Glutamatergic neuron (in vitro differentiated cells): Measurements from ENCODE around the gene MAML2. TPM values are rescaled to one million over a fixed set of nuclear protein-coding genes. Genes with fewer than 3 reads are reported as not detected.

Experiments
- DNase-seq: peaks from one replicate; pipeline ENCODE4 v3.0.0; 2022
- H3K27ac Mint-ChIP-seq: one replicate; pipeline ENCODE4 v1.8.0; 2020; ENCODE audit warnings: mild to moderate bottlenecking, mixed read lengths, inconsistent platforms; ENCODE audit not compliant: unreplicated experiment
- H3K27me3 Mint-ChIP-seq: one replicate; pipeline ENCODE4 v1.8.0; 2020; ENCODE audit warnings: mild to moderate bottlenecking, moderate library complexity, mixed read lengths, inconsistent platforms; ENCODE audit not compliant: unreplicated experiment
- H3K36me3 Mint-ChIP-seq: one replicate; pipeline ENCODE4 v1.8.0; 2020; ENCODE audit warnings: mild to moderate bottlenecking, mixed read lengths, inconsistent platforms; ENCODE audit not compliant: unreplicated experiment
- H3K4me1 Mint-ChIP-seq: one replicate; pipeline ENCODE4 v1.8.0; 2020; ENCODE audit warnings: mild to moderate bottlenecking, low read depth, mixed read lengths, inconsistent platforms; ENCODE audit not compliant: unreplicated experiment
- H3K4me3 Mint-ChIP-seq: one replicate; pipeline ENCODE4 v1.8.0; 2020; ENCODE audit warnings: mild to moderate bottlenecking, mixed read lengths, inconsistent platforms; ENCODE audit not compliant: unreplicated experiment
- H3K9me3 Mint-ChIP-seq: one replicate; pipeline ENCODE4 v1.8.0; 2020; ENCODE audit warnings: mild to moderate bottlenecking, moderate library complexity, mixed read lengths, inconsistent platforms; ENCODE audit not compliant: unreplicated experiment
- total RNA-seq: library from RNA; stranded (reverse); fragmentation: NEBNext Ultra II Directional; extraction: Animal tissue kit (Norgen Biotek cat#: 25700); gene quantifications from one replicate; pipeline ENCODE4 v1.2.1, GENCODE V29; 2021; ENCODE audit not compliant: unreplicated experiment
- TF ChIP-seq, protein P1 (sequence below): fragments of 200-600 bp; sonication (generic); IDR thresholded peaks from one replicate; pipeline ENCODE4 v1.5.0; 2021; ENCODE audit not compliant: partially characterized antibody, unreplicated experiment

MAML2 gene
- total RNA-seq, 1 donor from 2014 or later = 2.1 TPM

DNA sequence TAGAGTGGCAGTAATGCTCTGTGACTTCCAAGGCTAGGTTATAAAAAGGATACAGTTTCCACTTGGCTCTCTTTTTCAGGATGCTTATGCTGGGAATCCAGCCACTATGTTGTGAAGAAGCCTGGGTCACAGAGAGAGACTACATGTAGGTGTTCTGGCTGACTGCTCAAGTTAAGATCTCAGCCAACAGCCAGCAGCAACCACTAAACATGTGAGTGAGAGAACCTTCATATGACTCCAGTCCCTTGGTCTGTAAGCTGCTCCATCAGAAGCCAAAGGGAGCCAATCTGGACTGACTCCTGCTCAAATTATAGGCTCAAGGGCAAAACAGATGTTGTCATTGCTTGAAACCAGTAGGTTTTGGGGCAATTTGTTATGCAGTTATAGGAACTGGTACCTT, 162.7 kb downstream of the MAML2 start:
- H3K4me3 Mint-ChIP-seq = no peak overlapping the region
- TF ChIP-seq, protein P1, sequence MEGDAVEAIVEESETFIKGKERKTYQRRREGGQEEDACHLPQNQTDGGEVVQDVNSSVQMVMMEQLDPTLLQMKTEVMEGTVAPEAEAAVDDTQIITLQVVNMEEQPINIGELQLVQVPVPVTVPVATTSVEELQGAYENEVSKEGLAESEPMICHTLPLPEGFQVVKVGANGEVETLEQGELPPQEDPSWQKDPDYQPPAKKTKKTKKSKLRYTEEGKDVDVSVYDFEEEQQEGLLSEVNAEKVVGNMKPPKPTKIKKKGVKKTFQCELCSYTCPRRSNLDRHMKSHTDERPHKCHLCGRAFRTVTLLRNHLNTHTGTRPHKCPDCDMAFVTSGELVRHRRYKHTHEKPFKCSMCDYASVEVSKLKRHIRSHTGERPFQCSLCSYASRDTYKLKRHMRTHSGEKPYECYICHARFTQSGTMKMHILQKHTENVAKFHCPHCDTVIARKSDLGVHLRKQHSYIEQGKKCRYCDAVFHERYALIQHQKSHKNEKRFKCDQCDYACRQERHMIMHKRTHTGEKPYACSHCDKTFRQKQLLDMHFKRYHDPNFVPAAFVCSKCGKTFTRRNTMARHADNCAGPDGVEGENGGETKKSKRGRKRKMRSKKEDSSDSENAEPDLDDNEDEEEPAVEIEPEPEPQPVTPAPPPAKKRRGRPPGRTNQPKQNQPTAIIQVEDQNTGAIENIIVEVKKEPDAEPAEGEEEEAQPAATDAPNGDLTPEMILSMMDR = no peak
- DNase-seq = no peak
- H3K4me1 Mint-ChIP-seq = peaks cover 11% of the 10 kb centered on the region
- no peak overlapping the region for H3K27ac Mint-ChIP-seq
- H3K9me3 Mint-ChIP-seq = no peaks in the 10 kb centered on the region
- H3K27me3 Mint-ChIP-seq = peaks cover 3% of the 10 kb centered on the region
- H3K36me3 Mint-ChIP-seq = no peaks in the 10 kb centered on the region

DNA sequence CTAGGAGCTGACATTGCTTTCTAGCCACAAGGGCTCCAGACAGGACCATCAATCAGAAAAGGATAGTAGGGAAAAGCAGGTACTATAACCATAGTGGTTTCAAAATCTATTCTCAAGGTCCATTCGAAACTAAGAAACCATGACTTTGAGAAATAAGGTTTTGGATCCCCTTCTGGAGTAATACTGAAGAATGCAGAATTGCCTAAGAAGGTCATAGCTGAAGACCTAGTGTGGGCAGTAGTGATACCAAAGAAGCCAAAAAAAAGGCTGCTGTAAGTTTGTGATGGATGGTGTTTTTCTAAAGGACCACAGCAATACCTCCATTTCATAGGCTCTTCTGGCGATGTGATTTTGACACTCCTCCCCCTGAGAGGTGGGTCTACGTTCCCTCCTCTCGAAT, 163.1 kb downstream of the MAML2 start:
- H3K36me3 Mint-ChIP-seq = no peaks in the 10 kb centered on the region
- TF ChIP-seq, protein P1 = no peak
- no peak overlapping the region for H3K4me3 Mint-ChIP-seq
- no peaks in the 10 kb centered on the region for H3K9me3 Mint-ChIP-seq
- no peak for DNase-seq
- H3K27ac Mint-ChIP-seq = no peak overlapping the region
- peaks cover 11% of the 10 kb centered on the region for H3K4me1 Mint-ChIP-seq
- H3K27me3 Mint-ChIP-seq = peaks cover 3% of the 10 kb centered on the region

DNA sequence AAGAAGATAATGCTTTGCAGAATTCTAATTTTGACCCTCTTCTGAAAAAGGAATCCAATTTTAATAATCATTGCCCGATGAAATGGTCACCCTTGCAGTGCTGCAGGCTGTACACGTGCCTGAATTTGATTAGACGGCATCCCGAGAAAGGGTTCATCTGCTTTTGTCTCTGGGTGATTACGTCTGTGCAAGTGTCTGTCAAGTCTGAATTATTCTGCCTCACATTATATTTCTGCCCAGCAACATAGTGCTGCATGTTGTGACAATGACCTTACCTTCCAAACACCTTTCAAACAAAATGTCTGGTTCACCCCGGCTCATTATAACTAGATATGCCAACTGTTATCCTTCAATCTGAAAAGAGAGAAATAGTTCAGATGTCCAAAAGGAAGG, 164.1 kb downstream of the MAML2 start:
- TF ChIP-seq, protein P1 = no peak
- Mint-ChIP-seq H3K36me3 (no peaks in the 10 kb centered on the region), H3K27me3 (peaks cover 3% of the 10 kb centered on the region), H3K27ac (no peak overlapping the region), H3K9me3 (no peaks in the 10 kb centered on the region), H3K4me3 (no peak overlapping the region), H3K4me1 (peaks cover 11% of the 10 kb centered on the region)
- DNase-seq = no peak

GRCh38 chr11:96178049-96178886, 164.7 kb downstream of the MAML2 start:
- Mint-ChIP-seq H3K36me3 (no peaks in the 10 kb centered on the region), H3K9me3 (no peaks in the 10 kb centered on the region), H3K4me1 (peaks cover 11% of the 10 kb centered on the region), H3K27me3 (peaks cover 3% of the 10 kb centered on the region), H3K27ac (peak overlapping the region; percentile 34), H3K4me3 (no peak overlapping the region)
- no peak for DNase-seq
- TF ChIP-seq, protein P1 = no peak

DNA sequence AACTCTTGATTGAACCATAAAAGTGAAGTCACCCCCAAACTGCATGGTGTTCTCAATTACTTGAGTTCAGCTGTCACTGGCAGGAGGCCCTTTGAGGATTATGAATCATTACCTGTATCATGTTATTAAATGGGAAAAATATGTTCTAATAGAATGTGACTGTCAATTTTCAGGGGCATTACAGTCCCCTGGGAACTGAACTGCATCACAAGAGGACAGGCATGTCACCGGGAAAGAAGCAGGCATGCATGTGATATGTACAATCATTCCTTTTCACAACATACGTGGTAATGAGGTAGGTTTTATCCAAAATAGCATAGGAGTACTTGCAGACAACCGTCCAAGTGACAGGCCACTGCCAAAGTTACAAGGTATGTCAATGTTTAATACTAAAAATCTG, 165.8 kb downstream of the MAML2 start:
- H3K9me3 Mint-ChIP-seq = no peaks in the 10 kb centered on the region
- DNase-seq = no peak
- H3K4me3 Mint-ChIP-seq = no peak overlapping the region
- TF ChIP-seq, protein P1 = no peak
- H3K27ac Mint-ChIP-seq = no peak overlapping the region
- H3K36me3 Mint-ChIP-seq = no peaks in the 10 kb centered on the region
- H3K27me3 Mint-ChIP-seq = peaks cover 3% of the 10 kb centered on the region
- H3K4me1 Mint-ChIP-seq = peaks cover 11% of the 10 kb centered on the region
